Stimulated activated CD8-positive, alpha-beta memory T cell treated with anti-CD3 and anti-CD28 coated beads, Interleukin-15, amount 100 ng/mL, for 4 hours (primary cell): Measurements from ENCODE around the gene DCAKD.
"Not testable (repeated sequence)": the region's sequence is repeated elsewhere in the genome, so short reads cannot be mapped to it uniquely, and the experiment has no call there.

Experiments
- DNase-seq, 2 donors: peaks; one replicate each; pipeline ENCODE4 v3.0.0-alpha.2; 2020; ENCODE audit warnings: low read depth in 2 of 2

DCAKD gene

DNA sequence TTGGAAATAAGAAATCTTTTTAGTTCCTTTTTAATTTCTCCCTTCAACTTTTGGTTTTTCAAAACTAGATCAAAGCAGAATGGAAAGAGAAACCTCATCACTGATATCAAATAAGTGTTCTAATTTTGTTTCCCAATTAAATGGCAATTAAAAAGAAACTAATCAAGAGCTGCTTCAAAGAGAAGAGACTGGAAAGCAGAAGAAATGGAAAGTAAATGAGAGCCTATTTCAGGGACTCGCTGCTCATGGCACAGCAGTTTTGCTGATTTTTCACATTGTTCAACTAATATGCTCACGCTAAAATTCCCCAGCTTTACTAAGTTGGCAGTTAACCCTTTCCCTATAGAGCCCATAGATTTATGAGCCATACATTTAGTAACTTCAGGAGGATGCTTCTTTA lies 16.2 kb upstream of the DCAKD start:
- DNase-seq = no peak

DNA sequence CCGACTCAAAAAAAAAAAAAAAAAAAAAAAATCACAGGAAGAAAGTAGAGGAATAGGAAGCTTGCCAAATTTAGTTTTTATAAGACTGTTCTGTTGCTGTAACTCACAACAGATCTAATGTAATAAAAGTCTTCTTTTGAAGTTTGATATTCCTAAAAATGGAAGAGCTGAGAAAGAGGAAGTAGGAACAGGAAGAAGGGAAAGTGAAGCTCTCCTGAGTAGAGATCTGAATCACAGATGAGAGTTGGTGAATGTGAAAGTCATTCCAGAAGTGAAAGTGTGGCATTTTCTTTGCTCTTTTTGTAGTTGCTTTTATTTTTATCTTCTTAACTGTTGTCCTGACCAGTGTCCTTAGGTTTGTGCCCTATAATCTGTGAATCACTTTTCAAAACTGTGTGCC lies 11.8 kb upstream of the DCAKD start:
- no peak for DNase-seq

DNA sequence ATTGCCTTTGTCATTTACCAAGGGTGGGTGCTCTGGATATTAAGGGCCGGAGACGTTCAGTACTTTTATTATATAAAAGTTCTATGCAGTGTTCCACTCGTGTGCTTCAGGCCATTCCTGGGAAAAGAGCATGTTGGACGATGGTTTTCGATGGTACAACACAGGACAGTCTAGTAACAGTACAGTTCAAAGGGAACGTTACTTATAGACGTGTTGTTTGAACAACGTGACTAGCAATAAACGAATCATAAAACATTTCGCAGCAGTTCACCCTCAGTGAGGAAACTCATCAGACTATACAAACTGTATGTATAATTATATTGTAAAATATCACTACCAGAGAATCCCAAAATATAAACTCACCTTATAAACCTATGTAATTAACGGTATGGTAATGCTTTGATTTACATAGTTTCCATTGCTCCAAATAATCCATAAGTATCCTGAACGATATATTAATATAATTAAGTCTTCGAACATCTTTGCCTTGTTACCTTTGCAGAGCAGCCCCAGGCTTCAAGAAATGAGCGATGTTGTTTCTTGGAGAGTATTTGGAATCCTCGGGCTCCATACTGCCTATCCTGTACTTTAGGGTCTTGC lies 10.3 kb upstream of the DCAKD start:
- no peak for DNase-seq

DNA sequence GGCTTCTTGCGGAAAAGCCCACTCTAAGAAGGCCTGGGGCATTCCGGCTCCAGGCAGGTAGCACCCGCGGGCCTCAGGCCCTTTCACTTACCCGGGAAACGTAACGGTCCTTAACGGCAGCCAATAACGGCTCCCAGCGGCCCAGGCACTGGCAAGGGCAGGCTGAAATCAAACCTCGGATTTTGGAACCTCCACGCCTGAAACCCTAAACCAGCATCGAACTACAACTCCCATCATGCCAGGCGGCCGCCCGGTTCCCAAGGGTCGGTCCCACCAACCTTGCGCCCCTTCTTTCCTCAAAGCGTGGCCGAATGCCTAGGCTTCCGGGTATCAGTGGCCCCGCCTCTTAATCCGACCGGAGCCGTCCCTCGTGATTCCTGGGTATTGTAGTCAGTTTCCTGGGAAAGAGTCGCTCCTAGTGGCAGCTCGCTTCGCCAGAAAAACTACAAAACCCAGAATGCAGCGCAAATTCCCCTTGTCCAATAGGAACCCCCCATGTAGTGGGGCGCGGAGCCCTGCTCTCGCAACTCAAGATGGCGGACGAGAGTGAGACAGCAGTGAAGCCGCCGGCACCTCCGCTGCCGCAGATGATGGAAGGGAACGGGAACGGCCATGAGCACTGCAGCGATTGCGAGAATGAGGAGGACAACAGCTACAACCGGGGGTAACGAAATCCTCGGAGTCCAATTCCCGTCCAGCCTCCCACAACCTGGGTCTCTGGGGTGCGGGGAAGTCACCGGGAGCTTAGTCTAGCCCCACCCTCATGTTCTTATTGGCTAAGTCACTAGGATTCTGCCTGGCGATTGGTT lies 9.6 kb upstream of the DCAKD start, which contains the start of gene NMT1:
Gene NMT1 (plus strand): TSS at position 521 of the 809 bp plus-strand sequence. CDS start 13 bp downstream, at position 534.
- DNase-seq = peak; percentile 89 to 97

DNA sequence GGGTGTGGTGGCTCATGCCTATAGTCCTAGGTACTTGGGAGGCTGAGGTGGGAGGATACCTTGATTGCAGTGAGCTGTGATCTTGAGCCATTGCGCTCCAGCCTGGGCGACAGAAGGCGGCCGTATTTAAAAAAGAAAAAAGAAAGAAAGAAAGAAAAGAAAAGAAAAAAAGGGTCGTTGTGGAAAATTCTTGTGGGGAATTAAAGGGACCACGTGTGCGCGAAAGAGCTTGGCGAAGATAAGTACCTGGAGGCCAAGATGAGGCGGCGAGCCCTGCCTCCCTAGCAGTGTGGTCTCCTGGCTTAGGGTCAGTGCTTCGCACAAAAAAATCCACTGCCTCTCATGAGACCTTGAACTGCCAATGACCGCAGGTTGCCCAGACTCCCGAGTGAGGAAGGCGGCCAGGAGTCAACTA lies 9.0 kb upstream of the DCAKD start:
- DNase-seq = no peak

DNA sequence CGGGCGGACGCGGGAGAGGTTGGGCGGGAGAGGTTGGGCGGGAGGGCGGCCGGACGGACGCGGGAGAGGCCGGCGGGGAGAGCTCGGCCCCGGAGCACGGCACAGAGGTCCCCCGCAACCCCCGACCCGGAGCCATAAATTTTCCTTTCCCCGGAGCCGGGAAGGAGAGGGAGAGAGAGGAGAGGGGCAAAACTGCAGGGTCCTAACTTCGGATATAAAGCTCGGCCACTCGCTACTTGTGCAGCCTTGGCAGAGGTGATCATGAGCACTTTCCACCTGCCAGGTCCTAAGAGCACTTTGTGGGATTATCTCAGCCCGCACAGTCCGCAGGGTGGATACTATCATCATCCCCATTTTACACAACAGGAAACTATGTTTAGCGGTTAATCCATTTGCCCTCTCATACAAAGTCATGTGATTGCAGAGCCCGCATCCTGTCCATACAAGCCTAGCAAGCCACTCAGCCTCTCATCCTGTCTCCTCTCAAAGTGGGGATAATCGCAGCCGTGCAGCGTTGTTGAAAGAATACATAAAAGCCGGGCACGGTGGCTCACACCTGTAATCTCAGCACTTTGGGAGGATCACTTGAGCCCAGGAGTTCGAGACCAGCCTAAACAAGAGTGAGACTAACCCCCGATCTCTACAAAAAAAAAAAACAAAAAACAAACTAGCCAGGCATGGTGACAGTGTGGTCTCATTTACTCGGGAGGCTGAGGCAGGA lies 780 bp upstream of the DCAKD start:
- DNase-seq = peak in 1 of 2 donors; percentile 4

DNA sequence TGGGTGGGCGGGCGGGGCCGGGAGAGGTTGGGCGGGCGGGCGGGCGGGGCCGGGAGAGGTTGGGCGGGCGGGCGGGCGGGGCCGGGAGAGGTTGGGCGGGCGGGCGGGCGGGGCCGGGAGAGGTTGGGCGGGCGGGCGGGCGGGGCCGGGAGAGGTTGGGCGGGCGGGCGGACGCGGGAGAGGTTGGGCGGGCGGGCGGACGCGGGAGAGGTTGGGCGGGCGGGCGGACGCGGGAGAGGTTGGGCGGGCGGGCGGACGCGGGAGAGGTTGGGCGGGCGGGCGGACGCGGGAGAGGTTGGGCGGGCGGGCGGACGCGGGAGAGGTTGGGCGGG lies 254 bp upstream of the DCAKD start:
- not testable (repeated sequence) for DNase-seq

DNA sequence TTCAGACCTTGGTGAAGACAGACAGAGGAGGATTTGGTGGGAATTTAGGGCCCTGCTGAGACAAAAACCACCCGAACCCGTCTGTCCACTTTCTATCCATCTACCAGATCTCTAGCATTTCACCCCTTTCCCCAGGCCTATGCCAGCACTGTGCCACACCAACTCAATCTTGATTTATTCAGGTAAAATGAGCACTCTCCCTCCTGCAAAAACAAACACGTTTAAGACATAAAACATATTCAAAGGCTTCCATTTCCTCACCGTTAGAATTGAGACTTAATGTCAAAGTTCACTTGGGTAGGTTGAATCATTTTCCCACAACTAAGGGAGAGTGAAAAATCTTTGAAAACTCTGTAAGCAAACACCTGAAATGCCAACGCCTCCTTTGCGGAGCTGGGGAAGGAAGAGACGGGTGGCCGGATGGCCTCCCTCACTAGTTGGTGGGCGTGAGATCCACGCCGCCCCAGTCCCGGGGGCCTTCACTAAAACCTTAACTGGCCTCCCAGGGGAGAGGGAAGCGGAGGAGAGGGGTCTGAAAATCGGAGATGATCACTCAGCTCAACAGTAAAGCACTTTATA lies 862 bp downstream of the DCAKD start:
- peak in 1 of 2 donors; percentile 7 for DNase-seq

DNA sequence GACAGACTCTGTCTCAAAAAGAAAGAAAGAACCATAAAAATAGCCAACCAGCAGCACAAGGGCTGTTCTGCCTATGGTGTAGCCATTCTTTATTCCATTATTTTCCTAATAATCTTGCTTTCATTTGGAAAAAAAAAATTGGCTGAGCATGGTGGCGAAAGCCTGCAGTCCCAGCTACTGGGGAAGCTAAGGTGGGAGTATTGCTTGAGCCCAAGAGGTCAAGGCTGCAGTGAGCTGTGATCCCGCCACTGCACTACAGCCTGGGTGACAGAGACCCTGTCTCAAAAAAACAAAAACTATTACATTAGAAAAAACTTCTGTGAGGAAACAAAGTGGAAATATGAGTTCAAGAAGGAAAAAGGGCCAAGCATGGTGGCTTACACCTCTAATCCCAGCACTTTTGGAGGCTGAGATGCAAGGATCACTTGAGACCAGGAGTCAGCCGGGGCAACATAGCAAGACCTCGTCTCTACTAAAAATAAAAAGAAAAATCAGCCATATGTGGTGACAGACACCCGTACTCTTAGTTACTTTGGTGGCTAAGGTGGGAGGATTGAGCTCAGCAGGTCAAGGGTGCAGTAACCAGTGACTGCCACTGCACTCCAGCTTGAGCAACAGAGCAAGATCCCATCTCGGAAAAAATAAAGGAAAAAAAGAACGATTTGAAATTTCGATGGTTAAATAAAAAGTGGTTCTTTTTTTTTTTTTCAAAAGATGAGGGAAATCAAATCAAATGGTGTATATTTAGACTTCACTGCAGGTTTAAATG lies 2.5 kb downstream of the DCAKD start:
- no peak for DNase-seq

DNA sequence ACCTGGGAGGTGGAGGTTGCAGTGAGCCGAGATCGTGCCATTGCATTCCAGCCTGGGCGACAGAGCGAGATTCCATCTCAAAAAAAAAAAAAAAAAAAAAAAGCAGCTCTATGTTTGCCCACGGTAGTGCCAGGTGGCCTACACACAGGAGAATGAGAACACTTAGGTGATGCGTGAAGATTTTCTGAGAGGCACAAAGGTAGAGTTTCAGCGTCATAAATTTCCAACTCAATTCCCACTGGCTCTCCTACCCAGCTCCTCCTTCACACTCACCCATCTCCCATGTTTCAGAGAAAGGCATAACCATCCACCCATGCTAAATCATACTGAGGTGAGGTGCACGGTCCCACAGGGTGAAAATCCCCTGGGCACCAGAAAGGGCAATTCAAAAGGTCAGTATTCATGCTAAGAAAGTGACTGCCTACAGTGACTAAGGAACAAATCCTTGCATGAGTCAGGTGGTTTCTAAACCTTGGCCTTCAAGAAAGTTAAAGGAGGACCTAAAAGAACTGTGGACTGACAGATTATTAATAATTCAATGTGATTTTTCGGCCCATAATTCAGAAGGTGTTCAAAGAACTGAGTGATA lies 4.8 kb downstream of the DCAKD start:
- DNase-seq = no peak

DNA sequence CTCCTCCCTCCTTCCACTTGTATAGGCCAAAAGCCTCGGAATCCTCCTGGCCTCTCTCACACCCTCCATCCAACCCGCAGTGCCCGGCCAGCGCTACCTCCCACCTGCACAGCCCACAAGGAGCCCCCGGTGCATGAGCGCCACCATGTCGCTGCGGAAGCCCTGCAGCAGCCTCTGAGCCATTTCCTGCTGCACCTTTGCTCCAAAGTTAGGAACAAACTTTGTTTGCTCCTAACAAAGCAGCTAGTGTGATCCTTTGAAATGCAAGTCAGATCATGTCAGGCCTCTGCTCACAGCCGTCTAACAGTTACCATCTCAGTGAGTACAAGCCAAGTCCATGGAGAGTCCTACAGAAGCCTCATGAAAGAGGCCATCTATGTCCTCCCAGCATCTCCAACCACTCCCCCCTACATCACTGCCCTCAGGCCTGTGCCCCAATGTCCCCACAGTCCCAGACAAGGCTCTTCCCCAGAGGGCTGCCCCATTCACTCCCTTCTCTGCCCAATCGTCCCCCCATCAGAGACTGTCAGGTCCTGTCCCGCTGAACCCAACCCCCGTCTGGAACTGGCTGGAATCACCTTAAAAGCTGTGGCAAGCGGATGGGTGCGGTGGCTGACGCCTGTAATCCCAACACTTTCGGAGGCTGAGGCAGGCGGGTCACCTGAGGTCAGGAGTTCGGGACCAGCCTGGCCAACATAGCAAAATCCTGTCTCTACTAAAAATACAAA lies 7.5 kb downstream of the DCAKD start:
- DNase-seq = no peak

DNA sequence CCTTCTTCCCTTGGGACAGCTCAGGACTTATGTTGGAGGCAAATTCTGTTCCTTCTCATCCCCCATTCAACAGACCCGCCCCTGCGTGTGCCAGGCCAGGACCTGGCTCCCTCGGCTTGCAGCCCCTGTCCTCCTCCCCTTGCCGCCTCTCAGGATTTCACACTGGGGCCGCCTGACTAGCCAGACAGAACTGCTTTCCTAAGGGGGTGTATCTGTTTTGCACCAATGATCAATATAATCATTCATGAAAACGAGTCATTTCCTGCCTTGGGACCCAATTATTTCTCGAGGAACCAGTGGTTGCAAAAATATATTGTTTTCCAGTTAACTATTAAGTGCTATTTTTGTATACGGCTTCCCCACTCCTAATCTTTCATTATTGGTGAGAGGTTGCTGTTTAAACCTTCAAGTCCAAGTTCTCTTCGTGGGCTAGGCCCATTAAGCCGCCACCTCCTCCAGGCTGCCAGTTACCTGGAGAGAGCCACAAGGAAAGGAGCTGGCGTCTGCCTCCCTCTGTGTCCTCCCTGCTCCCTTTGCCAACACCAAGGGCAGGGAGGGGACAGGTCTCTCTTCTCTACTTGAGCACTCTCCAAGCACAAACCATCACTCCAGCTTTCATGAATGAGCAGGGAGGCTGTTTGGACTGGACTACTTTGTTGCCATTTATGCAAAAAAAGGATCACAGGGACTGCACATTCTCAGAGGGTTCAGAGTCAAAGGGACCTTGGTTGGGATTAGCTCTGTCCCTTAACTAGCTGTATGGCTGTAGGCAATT lies 8.9 kb downstream of the DCAKD start:
- DNase-seq = no peak

DNA sequence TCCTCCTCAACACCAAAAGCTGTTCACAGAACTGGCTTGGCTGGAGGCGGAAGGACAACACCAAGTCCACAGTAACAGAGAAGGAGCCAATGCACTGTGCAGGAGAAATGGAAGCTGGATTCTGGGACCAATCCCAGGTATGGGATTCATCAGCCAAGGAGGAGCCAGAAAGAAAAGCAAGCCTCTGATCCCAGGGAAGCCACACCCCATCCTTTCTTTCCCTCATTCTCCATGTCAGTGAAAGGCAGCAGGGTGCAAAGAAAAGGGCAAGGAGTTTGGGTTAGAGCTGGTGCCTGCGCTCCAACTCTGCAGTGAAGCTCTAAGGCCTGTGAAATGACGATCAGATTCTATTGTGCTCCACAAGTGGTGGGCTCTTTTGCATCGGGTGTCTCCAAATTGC lies 11.0 kb downstream of the DCAKD start:
- DNase-seq = no peak

DNA sequence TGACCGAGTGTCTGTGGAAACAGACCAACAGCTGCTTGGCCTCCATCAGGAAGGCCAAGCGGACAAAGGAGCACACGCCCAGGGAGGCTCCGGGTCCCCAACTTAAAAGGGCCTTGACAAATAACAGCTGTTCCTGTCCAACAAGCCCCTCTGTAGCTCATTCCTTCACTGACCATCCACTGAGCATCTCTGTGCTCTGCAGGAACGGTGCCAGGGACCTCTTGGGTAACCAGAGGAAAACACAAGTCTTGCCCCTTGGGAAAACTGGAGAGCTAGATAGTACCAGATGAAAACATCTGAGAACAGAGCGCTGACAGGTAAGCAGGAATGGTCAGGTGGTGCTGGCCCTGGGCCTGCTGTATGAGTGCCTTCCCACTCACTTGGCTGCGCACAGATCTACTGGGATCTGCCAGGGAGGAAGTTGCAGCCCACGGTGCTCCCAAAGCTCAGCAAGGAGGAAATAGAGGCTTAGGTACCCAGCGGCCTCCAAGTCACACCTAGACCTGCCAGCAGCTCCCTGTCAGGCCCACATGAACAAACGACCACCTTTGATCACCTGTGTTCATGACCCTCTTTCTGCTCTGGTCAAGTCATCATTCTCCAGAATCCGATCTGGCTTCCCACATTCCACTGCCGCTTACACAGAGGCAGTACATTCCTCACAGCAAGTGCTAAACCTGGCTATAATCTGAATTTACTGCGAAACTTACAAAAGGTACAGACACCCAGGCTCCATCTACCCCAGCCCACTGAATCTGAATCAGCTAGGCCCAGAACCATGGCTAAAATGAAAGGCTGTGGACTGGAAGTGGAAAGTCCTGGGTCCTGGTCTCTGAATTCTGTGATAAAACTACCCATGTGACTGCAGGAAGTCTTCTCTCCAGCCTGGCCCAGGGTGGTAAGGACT lies 12.5 kb downstream of the DCAKD start:
- no peak for DNase-seq

DNA sequence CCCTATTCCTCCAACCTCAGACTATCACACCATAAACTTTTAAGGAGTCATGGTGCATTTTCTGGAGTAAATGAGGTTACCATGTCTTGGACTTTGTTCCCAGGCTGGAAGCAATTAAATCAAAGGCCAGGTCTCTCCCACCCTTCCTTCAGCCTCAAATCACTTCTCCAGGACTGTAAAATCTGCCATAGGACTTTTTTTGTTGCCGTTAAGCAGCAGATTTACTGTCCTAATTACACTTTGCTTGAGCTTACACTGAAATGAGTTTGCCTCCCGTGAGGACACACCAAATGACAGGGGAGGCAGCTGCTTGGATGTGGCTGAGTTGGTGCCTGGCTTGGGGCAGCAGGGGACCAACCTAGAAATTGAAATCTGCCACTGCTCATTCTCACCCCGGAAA lies 14.7 kb downstream of the DCAKD start:
- DNase-seq = no peak

DNA sequence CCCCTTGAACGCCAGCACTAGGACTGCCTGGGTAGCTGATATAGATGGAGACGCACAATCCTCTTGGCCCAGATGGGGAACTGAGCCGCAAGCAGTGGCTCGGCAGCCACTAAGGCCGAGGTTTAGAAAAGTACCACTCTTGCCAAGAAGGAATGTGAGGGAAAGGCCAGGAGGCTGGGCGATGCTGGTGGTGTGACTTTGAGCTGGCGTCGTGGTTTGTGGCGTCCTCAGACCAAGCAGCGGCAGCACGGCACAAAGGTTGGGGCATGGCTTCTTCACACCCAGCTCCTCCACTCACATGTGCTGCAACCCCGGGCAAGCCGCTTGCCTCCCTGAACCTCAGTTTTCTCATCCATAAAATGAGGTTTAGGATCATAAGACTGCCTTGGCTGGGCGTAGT lies 15.6 kb downstream of the DCAKD start:
- no peak for DNase-seq

DNA sequence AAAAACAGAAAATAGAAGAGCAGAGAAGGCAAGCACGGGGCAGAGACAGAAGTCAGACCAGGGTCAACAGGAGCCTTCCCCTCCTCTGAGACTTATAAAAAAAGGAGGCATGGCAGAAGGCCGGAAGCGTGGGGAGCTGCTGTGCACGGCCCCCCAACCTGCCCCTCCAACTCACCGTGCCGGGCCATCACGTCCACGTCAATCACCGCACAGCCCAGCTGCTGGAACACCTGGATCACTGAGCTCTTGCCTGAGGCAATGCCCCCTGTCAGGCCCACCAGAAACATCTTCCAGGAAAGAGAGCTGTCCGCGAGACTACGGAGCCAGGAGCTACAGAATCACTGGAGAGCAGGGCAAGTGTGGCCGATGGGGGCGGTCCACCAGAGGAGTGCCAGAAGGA lies 16.8 kb downstream of the DCAKD start:
- DNase-seq = no peak

DNA sequence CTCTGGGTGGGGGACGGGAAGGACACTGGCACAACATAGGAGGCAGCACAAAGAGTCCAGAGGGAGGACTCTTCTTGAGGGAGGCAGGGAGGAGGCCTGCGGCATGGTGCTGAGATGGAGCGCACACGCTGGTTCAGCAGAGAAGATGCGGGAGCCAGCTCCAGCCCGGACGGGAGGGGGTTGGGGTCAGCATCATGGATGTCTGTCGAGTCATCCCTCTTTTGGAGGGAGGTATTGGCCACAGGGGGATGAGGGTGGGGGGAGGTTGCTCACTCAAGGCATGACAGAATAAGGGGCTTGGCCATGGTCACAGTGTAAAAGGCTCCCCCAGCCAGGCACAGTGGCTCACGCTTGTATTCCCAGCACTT lies 19.3 kb downstream of the DCAKD start:
- DNase-seq = no peak
